GM23338 (cell line): ENCODE results near the gene ALDH1L2.

ENCODE experiments used
- EZH2phosphoT487 ChIP-seq: fragments of 200-600 bp; sonication (generic); IDR thresholded peaks from one replicate; pipeline ENCODE4 v1.8.1; 2018; ENCODE audit warnings: antibody characterized with exemption; ENCODE audit not compliant: unreplicated experiment
- POLR2AphosphoS5 ChIP-seq: IDR thresholded peaks from 2 replicates; pipeline ENCODE4 v1.6.1; 2016; ENCODE audit warnings: antibody characterized with exemption, low read depth
- TF ChIP-seq, protein P1 (sequence below), 2 experiments: fragments of 200-600 bp in 1 of 2; sonication (generic) in 1 of 2; conservative IDR thresholded peaks; 2 replicates each; pipeline versions ENCODE4 v1.5.1 to v1.6.1; 2016 to 2017; ENCODE audit warnings: antibody characterized with exemption in 2 of 2, low read depth in 2 of 2, mild to moderate bottlenecking in 2 of 2, moderate library complexity in 1 of 2
- TF ChIP-seq, protein P2 (sequence below): IDR thresholded peaks from one replicate; pipeline ENCODE4 v1.6.1; 2018; ENCODE audit warnings: antibody characterized with exemption; ENCODE audit not compliant: unreplicated experiment

DNA sequence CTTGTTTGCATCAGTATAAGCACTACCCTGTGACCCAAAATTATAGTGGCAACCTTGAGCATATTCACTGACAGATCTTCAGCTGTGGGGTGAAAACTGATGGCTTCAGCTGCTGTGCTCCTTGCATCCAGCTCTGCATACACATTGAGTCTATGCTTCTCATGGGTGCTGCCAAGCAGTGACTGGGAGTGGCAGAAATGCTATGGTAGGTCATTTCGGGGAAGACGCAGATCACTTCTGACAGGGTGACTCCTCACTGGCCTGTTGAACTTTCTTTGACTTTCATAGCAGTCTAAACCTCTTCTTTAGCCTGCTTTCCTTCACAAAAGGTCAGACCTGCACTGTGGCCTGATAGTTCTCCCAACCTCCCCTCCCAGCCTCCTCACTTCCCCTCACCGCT is 5.6 kb upstream of the ALDH1L2 start:
- TF ChIP-seq, protein P1, sequence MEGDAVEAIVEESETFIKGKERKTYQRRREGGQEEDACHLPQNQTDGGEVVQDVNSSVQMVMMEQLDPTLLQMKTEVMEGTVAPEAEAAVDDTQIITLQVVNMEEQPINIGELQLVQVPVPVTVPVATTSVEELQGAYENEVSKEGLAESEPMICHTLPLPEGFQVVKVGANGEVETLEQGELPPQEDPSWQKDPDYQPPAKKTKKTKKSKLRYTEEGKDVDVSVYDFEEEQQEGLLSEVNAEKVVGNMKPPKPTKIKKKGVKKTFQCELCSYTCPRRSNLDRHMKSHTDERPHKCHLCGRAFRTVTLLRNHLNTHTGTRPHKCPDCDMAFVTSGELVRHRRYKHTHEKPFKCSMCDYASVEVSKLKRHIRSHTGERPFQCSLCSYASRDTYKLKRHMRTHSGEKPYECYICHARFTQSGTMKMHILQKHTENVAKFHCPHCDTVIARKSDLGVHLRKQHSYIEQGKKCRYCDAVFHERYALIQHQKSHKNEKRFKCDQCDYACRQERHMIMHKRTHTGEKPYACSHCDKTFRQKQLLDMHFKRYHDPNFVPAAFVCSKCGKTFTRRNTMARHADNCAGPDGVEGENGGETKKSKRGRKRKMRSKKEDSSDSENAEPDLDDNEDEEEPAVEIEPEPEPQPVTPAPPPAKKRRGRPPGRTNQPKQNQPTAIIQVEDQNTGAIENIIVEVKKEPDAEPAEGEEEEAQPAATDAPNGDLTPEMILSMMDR (conservative IDR thresholded peaks at IDR 0.05; ENCODE audit: low read depth in 2 of 2), result no peak
- TF ChIP-seq POLR2AphosphoS5 (no peak), EZH2phosphoT487 (no peak)
- TF ChIP-seq, protein P2, sequence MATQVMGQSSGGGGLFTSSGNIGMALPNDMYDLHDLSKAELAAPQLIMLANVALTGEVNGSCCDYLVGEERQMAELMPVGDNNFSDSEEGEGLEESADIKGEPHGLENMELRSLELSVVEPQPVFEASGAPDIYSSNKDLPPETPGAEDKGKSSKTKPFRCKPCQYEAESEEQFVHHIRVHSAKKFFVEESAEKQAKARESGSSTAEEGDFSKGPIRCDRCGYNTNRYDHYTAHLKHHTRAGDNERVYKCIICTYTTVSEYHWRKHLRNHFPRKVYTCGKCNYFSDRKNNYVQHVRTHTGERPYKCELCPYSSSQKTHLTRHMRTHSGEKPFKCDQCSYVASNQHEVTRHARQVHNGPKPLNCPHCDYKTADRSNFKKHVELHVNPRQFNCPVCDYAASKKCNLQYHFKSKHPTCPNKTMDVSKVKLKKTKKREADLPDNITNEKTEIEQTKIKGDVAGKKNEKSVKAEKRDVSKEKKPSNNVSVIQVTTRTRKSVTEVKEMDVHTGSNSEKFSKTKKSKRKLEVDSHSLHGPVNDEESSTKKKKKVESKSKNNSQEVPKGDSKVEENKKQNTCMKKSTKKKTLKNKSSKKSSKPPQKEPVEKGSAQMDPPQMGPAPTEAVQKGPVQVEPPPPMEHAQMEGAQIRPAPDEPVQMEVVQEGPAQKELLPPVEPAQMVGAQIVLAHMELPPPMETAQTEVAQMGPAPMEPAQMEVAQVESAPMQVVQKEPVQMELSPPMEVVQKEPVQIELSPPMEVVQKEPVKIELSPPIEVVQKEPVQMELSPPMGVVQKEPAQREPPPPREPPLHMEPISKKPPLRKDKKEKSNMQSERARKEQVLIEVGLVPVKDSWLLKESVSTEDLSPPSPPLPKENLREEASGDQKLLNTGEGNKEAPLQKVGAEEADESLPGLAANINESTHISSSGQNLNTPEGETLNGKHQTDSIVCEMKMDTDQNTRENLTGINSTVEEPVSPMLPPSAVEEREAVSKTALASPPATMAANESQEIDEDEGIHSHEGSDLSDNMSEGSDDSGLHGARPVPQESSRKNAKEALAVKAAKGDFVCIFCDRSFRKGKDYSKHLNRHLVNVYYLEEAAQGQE, result no peak
